ENCODE results near the gene SIM1. TPM values are rescaled to one million over a fixed set of nuclear protein-coding genes. Genes with fewer than 3 reads are reported as not detected.

The SIM1 gene
- total RNA-seq, 1 experiment from 2014 or later: not detected

DNA sequence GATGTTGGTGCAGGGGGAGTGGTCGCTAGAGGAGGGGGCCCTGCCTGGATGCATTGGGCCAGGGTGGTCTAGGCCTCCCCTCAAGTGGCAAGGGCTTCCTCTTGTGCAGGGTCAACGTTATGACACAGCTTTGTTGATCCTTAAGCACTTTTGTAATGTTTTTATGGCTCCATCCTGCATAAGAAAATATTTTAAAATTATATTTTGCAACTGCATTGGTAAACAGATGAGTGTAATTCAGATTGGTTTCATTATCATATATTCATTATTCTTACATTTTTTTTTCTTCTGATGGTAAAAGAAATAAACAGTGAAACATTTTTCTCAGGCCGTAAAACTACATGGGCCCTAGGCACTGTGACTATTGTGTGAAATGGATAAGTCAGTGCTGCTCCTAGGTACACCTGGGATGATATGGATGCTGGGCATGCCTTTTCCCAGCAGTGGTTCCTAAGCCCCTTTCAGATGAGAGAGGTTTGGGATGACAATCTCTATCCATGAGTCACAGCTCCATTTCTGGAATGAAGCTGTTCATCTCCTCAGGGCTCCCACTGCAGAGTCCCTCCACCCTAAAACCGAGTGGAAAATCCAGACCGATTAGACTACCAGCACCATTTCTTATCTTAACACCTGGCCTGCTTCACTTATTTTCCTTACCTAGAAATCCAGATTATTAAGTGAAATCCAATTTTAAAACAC is 5.8 kb upstream of the SIM1 start:
- DNase-seq (ENCODE audit: low spot score): peak; percentile 13

GRCh38 chr6:100469101-100469859 is 4.6 kb upstream of the SIM1 start:
- DNase-seq (ENCODE audit: low spot score): no peak

- DNase-seq (ENCODE audit: low spot score): no peak
Measured at GRCh38 chr6:100468016-100468622, 3.4 kb upstream of the SIM1 start.

- no peak for DNase-seq (ENCODE audit: low spot score)
Measured at GRCh38 chr6:100467129-100468015, 2.7 kb upstream of the SIM1 start.

DNA sequence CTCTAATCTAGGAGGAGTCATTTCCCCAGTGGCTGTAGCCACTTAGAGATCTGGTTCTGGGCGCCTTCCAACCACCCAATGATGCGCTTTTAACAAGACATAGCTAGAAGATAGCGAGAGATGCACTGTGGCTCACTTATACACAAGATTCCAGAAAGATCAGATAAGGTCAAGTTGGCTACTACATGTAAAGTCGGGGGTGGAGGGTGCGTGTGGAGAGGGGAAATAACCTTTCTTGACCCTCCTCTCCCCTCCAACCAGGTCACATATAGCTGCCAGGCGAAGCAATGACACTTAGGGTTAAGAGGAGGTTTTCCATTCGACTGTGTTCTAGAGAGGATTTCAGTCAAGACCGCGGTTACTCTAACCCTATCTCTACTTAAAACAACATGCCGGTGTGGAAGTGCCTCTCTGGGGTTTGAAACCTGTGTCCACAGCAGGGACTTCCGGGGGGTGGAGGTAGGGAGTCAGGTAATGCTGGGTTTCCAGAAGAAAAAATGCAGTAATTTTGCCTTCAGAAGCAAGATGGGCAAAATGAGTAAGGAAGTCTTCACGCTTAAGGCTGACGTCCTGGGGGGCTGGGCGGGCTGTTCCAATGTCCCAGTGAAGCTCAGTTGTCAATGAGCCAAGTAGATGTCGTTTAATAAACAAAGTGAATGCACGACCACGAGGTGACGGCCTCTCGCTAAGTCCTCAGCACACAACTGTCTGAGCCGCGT is 1.8 kb upstream of the SIM1 start:
- DNase-seq (ENCODE audit: low spot score): no peak

DNA sequence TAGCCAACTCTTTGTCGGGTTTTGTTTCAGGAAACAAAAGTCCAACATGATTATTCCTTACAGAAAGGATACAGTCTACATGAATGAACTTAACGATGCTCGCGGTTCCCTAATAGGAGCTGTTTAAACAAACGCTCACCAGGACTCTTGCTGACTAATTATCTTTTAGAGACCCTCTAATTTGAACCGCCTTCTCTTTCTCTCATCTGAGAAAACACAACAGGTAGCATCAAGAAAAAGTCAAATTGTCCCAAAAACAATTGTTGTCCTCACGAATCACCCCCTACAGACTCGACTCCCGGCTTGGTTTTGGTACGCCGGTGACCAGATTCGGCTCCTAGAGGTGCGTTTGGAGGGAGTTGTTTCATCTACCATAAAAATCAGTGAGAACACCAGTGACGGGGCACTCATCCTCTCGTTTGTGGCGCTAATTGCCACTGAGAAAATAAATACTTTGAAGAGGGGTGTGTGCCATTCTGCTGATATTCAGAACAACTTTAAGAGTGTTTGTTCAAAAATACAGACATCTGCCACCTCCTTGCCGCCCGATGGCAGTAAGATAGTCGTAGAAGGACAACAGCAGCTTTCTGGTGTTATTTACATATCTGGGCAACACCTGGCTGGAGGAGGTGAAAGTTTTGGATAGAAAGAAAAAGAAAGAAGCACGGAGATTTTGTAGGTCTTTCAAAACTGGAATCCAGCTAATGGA is 1.1 kb upstream of the SIM1 start:
- no peak for DNase-seq (ENCODE audit: low spot score)

- no peak for DNase-seq (ENCODE audit: low spot score)
Measured at GRCh38 chr6:100464162-100464851, 414 bp downstream of the SIM1 start.

DNA sequence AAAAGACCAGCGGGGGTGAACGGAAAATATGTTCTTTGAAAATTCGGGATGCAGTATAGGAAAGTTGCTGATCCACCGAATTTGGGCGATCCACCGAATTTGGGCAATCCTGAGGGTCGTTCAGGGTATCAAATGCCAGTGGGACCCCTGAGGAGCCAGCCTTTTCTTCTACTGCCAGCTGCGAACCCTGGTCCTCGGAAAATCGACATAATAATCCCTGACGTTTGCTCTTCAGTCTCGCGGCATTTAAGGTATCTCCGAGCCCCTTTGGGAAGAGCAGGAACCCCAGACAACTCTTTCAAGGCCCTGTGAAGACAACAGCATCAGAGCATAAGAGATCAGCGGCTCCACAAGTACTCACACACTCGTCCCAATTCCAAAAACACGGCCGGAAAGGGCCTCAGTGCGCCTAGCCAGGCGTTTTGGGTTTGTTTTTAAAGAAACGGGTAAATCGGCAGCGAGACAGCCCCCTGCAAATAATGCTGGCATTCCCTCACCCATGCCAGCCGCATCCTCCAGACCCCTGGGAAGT is 1.0 kb downstream of the SIM1 start:
- no peak for DNase-seq (ENCODE audit: low spot score)

- DNase-seq (ENCODE audit: low spot score): no peak
Measured at GRCh38 chr6:100462706-100463629, 1.8 kb downstream of the SIM1 start.

- no peak for DNase-seq (ENCODE audit: low spot score)
Measured at GRCh38 chr6:100461917-100462705, 2.6 kb downstream of the SIM1 start.

- peak; percentile 21 for DNase-seq (ENCODE audit: low spot score)
Measured at GRCh38 chr6:100461278-100461916, 3.3 kb downstream of the SIM1 start.

DNA sequence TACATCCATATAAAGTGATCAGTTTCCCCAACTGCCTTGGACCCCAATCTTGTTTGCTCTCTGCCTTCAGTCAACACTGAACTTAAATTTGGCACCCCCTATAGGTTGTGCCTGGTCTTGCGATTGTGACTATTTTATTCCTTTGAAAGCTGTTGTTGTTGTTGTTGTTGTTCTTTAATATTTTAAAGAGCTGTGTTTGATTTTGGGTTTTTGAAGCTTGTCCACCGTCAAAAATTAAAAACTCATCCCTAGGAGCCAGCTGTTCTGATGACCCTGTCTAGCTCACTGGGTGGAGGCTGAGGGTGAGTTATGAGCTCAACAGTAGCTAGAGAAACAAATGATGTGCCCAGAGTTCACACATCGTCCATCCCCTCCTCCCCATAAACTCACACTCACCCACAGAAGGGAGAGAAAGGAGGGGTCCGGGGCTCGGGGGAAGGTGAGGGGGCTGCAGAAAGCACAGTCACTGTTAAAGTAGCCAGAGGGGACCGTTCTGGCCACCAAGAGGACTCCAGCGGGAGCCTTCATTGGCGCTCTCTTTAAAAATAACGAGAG is 4.0 kb downstream of the SIM1 start:
- peak; percentile 22 for DNase-seq (ENCODE audit: low spot score)

GRCh38 chr6:100459592-100460184 is 5.0 kb downstream of the SIM1 start:
- DNase-seq (ENCODE audit: low spot score): no peak

GRCh38 chr6:100458841-100459591 is 5.7 kb downstream of the SIM1 start:
- no peak for DNase-seq (ENCODE audit: low spot score)

- DNase-seq (ENCODE audit: low spot score): no peak
Measured at GRCh38 chr6:100457311-100457990, 7.3 kb downstream of the SIM1 start.

Data from A172 (cell line).